ENCODE data around the gene ELF3.

ELF3 gene

DNA sequence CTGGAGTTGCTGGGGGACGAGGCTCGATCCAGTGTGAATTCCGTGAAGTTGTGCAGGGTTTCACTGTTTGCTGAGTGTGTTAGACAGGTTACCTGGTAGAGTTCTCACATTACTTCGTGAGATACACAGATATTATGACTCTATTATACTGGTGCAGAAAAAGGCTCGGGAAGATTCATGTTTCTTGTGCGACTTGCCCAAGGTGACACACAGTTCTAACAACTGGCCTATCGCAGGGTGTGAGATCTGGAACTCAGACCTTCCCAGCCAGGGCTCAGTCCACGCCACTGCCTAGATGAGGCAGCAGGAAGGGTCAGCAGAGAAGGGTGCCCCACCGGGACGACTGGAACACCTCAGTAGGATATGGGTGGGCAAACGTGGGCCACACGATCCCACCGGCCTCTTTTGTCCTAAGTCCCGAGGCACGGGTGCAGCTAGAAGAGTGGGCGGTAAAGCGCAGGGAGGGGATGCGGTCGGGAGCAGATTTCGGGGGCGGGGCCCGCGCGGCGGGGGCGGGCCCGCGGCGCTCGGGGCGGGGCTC lies 28.2 kb upstream of the ELF3 start:
- no peak for TF ChIP-seq CTCF (IDR thresholded peaks at IDR 0.05; ENCODE audit: control extremely low read depth, extremely low read depth, low read depth, missing control alignments)
- DNase-seq (ENCODE audit: extremely low spot score): peak; percentile 92
- CTCF ChIA-PET: interaction anchor here (1.4 to 5.9 kb wide), 6 partner anchors 9 to 154 kb away, joined by 3 to 29 read pairs (median 8); partner anchors contain the start of gene ELF3
- POLR2A ChIA-PET: interaction anchor here (0.5 to 0.7 kb wide), 3 partner anchors 18 to 272 kb away, joined by 3 to 9 read pairs (median 4); no protein-coding TSS in a partner anchor

GRCh38 chr1:201982623-201983379 lies 27.6 kb upstream of the ELF3 start, which contains the start of gene RNPEP:
TSS of gene RNPEP (plus strand) at chr1:201982648. CDS start at chr1:201982667, 19 bp downstream.
- peak; percentile 65 for DNase-seq (ENCODE audit: extremely low spot score)
- CTCF ChIA-PET: interaction anchor here (1.4 to 5.9 kb wide), 6 partner anchors 10 to 154 kb away, joined by 3 to 29 read pairs (median 8); partner anchors contain the start of gene ELF3
- POLR2A ChIA-PET: interaction anchor here (0.5 to 0.7 kb wide), 4 partner anchors 18 to 273 kb away, joined by 3 to 9 read pairs (median 6); no protein-coding TSS in a partner anchor
- TF ChIP-seq CTCF (IDR thresholded peaks at IDR 0.05; ENCODE audit: control extremely low read depth, extremely low read depth, low read depth, missing control alignments): no peak

DNA sequence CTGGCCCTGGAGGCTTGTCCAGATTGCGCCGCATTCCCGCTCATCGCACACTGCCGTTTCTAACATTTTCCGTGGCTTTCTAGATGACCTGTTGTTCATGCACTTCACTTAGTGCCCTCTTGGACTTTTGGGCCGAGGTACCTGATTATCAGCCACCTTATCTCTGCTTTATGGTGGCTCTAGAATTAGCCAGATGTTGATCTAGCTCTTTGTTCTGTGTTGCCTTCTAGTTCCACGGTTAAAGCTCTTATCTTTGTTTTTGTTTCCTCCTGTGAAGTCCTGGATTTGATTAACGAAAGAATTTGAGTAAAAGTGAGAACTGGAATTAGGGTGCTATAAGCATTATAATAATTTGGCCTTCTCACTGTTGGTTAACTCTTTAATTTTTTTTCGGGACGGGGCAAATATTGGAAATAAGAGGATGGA lies 27.0 kb upstream of the ELF3 start:
- TF ChIP-seq CTCF (IDR thresholded peaks at IDR 0.05; ENCODE audit: control extremely low read depth, extremely low read depth, low read depth, missing control alignments): no peak
- DNase-seq (ENCODE audit: extremely low spot score): no peak
- POLR2A ChIA-PET: interaction anchor here (0.6 kb wide), 1 partner anchor 19 kb away, joined by 7 read pairs; no protein-coding TSS in a partner anchor
- CTCF ChIA-PET: interaction anchor here (1.4 to 5.9 kb wide), 5 partner anchors 10 to 88 kb away, joined by 3 to 29 read pairs (median 11); partner anchors contain the start of gene ELF3

- no peak for DNase-seq (ENCODE audit: extremely low spot score)
- ChIA-PET POLR2A (interaction anchor here (1.0 kb wide), 1 partner anchor 12 kb away, joined by 4 read pairs; no protein-coding TSS in a partner anchor), CTCF (interaction anchor here (0.6 to 5.9 kb wide), 5 partner anchors 10 to 151 kb away, joined by 3 to 37 read pairs (median 21); no protein-coding TSS in a partner anchor)
- no peak for TF ChIP-seq CTCF (IDR thresholded peaks at IDR 0.05; ENCODE audit: control extremely low read depth, extremely low read depth, low read depth, missing control alignments)
Measured at GRCh38 chr1:201984446-201984845, 25.9 kb upstream of the ELF3 start.

DNA sequence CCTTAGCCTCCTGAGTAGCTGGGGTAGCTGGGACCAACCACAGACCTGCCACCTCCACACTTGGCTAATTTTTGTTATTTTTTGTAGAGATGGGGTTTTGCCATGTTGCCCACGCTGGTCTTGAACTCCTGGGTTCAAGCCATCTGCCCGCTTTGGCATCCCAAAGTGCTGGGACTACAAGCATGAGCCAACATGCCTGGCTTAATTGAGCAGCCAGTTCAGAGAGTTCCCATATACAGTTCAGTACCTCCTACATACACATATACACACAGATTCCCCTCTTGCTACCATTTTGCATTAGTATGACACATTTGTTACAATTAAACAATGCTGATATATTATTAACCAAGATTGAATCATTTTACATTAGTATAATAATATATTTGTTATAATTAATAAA lies 25.0 kb upstream of the ELF3 start:
- no peak for DNase-seq (ENCODE audit: extremely low spot score)
- POLR2A ChIA-PET: interaction anchor here (0.7 to 1.0 kb wide), 3 partner anchors 13 to 253 kb away, joined by 4 read pairs; no protein-coding TSS in a partner anchor
- TF ChIP-seq CTCF (IDR thresholded peaks at IDR 0.05; ENCODE audit: control extremely low read depth, extremely low read depth, low read depth, missing control alignments): no peak
- CTCF ChIA-PET: interaction anchor here (1.7 to 5.9 kb wide), 4 partner anchors 12 to 150 kb away, joined by 5 to 37 read pairs (median 25); no protein-coding TSS in a partner anchor

DNA sequence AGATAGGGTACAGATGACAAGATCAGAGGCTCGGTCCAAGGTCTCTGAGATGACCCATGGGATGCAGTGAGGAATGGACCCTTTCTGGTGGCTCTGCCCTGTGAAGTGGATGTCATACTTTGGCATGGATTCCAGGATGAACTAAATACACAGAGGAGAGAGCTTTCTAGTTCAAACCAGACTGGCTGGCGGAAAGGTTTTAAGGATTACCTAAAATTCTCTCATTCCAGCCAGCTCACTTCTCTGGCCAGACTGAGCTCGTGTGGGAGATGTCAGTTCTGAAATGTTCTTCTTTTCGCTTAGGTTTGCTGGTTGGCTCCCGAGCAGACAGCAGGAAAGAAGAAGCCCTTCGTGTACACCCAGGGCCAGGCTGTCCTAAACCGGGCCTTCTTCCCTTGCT lies 21.8 kb upstream of the ELF3 start:
- no peak for TF ChIP-seq CTCF (IDR thresholded peaks at IDR 0.05; ENCODE audit: control extremely low read depth, extremely low read depth, low read depth, missing control alignments)
- CTCF ChIA-PET: interaction anchor here (1.1 to 5.9 kb wide), 4 partner anchors 11 to 147 kb away, joined by 3 to 37 read pairs (median 4); no protein-coding TSS in a partner anchor
- DNase-seq (ENCODE audit: extremely low spot score): no peak
- POLR2A ChIA-PET: no interaction called here

Data from GM10248 (cell line).